Osteoblast (primary cell): ENCODE data around the gene NOVA2. TPM values are rescaled to one million over a fixed set of nuclear protein-coding genes. Genes with fewer than 3 reads are reported as not detected.
A peak's percentile ranks its signal among the peaks of the same experiment; 100 is the strongest.

ENCODE experiments used
- DNase-seq: peaks from one replicate; pipeline ENCODE4 v3.0.0; 2011; ENCODE audit warnings: low spot score, mixed read lengths; ENCODE audit not compliant: insufficient read length; ENCODE audit errors: missing footprints
- H2AFZ ChIP-seq: 2 replicates; pipeline ENCODE4 v1.6.0; 2011; ENCODE audit warnings: mild to moderate bottlenecking, low read length
- H3K27ac ChIP-seq: 2 replicates; pipeline ENCODE4 v1.5.1; 2011; ENCODE audit warnings: mild to moderate bottlenecking, low read depth, low read length, moderate library complexity
- H3K27me3 ChIP-seq: 2 replicates; pipeline ENCODE4 v1.6.0; 2012; ENCODE audit warnings: mild to moderate bottlenecking, control low read depth, inconsistent platforms, low read length, moderate library complexity; ENCODE audit not compliant: insufficient read depth
- H3K36me3 ChIP-seq: 2 replicates; pipeline ENCODE4 v1.5.1; 2011; ENCODE audit warnings: mild to moderate bottlenecking, low read length, control low read depth, moderate library complexity; ENCODE audit not compliant: insufficient read depth
- H3K4me1 ChIP-seq: 2 replicates; pipeline ENCODE4 v1.5.1; 2011; ENCODE audit warnings: mild to moderate bottlenecking, low read length, control low read depth, moderate library complexity; ENCODE audit not compliant: insufficient read depth
- H3K4me2 ChIP-seq: 2 replicates; pipeline ENCODE4 v1.6.0; 2011; ENCODE audit warnings: mild to moderate bottlenecking, low read length; ENCODE audit not compliant: insufficient read depth
- H3K4me3 ChIP-seq: fragments of 200-600 bp; sonication (generic); 3 replicates; pipeline ENCODE4 v1.5.1; 2012; ENCODE audit warnings: mild to moderate bottlenecking, low read length, inconsistent platforms; ENCODE audit not compliant: insufficient read depth
- H3K79me2 ChIP-seq: 2 replicates; pipeline ENCODE4 v1.6.0; 2012; ENCODE audit warnings: mild to moderate bottlenecking, low read length, control low read depth, inconsistent platforms; ENCODE audit not compliant: insufficient read depth
- H3K9me3 ChIP-seq: 2 replicates; pipeline ENCODE4 v1.5.1; 2011; ENCODE audit warnings: low read depth, low read length, control low read depth
- H4K20me1 ChIP-seq: 2 replicates; pipeline ENCODE4 v1.6.0; 2012; ENCODE audit warnings: mild to moderate bottlenecking, low read length, control low read depth; ENCODE audit not compliant: insufficient read depth
- total RNA-seq: library from RNA; depleted of rRNA; stranded (reverse); fragments of >200 nt; gene quantifications from 2 replicates; pipeline ENCODE4 v1.2.3, GENCODE V29; 2012
- TF ChIP-seq, protein P1 (sequence below): IDR thresholded peaks from 2 replicates; pipeline ENCODE4 v1.5.1; 2011; ENCODE audit warnings: mild to moderate bottlenecking, low read depth, low read length, moderate library complexity; ENCODE audit errors: extremely low read depth

NOVA2 gene
- total RNA-seq, 1 donor = not detected

DNA sequence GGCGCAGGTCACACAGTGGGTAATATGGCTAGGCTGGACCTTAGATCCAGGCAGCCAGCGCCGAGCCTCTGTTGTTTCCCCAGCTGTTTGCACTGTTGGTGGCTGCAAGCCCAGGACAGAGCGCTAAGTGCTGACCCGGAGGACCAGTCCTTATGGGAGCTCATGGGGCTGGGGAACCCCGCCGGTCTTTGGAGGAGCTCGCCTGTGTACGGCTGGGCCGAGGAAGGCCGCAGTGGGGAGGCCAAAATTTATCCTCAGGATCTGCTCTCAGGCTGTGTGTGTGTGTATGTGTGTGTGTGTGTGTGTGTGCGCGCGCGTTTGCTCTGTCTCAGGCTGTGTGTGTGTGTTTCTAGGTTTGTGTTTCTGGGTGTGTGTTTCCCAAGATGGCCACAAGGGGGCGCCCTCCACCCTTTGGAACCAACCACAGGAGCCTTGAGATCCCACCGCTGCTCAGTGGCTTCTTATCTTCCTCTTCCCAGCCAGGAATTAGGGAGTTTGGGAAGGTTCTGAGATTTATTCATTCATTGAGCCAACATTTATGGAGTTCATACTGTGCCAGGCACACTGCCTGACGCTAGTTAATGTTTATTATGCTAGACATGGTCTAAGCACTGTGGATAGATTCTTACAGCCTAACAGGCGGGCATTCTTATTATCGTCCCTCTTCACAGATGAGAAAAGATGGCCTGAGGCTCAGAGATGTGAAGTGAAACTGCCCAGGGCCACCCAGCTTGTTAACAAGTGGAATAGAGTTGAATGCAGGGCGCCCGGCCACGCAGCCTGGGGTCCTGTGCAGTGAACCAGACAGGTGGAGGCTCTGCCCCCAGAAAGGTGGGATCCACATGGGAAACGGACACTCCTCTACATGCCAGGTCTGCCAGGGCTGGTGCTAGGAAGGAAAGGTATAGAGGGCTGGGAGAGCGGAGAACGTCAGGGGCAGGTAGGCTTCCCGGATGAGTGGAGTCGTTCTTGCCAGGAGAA, 36.2 kb upstream of the NOVA2 start:
- TF ChIP-seq, protein P1, sequence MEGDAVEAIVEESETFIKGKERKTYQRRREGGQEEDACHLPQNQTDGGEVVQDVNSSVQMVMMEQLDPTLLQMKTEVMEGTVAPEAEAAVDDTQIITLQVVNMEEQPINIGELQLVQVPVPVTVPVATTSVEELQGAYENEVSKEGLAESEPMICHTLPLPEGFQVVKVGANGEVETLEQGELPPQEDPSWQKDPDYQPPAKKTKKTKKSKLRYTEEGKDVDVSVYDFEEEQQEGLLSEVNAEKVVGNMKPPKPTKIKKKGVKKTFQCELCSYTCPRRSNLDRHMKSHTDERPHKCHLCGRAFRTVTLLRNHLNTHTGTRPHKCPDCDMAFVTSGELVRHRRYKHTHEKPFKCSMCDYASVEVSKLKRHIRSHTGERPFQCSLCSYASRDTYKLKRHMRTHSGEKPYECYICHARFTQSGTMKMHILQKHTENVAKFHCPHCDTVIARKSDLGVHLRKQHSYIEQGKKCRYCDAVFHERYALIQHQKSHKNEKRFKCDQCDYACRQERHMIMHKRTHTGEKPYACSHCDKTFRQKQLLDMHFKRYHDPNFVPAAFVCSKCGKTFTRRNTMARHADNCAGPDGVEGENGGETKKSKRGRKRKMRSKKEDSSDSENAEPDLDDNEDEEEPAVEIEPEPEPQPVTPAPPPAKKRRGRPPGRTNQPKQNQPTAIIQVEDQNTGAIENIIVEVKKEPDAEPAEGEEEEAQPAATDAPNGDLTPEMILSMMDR = peak; percentile 91
- H3K27me3 ChIP-seq = peaks cover 4% of the 10 kb centered on the region
- H3K4me2 ChIP-seq = no peak overlapping the region
- no peak overlapping the region for H3K4me3 ChIP-seq
- no peak overlapping the region for H2AFZ ChIP-seq
- peaks cover 13% of the 10 kb centered on the region for H4K20me1 ChIP-seq
- H3K9me3 ChIP-seq = no peaks in the 10 kb centered on the region
- DNase-seq = peak; percentile 95
- no peaks in the 10 kb centered on the region for H3K79me2 ChIP-seq
- peaks cover 9% of the 10 kb centered on the region for H3K36me3 ChIP-seq
- no peak overlapping the region for H3K27ac ChIP-seq
- H3K4me1 ChIP-seq = no peaks in the 10 kb centered on the region

DNA sequence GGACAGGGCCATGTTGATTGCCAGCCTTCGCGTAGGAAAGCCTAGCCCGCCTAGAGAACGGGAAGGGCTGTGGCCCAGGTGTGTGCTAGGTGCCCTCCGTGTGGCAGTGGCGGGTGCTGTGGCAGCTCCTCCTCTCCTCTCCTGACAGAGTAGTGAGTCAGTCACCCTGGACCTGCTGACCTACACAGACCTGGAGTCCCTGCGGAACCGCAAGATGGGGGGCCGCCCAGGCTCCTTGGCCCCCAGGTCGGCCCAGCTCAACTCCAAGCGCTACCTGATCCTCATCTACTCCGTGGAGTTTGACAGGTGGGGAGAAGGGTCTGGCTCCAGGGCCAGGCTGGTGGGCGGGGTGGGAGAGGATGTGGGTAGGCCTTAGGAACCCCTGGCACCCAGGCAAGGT, 32.7 kb upstream of the NOVA2 start:
- Histone ChIP-seq H3K4me3 (no peak overlapping the region), H3K9me3 (no peaks in the 10 kb centered on the region), H3K4me2 (no peak overlapping the region), H4K20me1 (peaks cover 6% of the 10 kb centered on the region), H2AFZ (no peak overlapping the region), H3K4me1 (no peaks in the 10 kb centered on the region), H3K79me2 (no peaks in the 10 kb centered on the region), H3K36me3 (peaks cover 9% of the 10 kb centered on the region), H3K27me3 (no peaks in the 10 kb centered on the region), H3K27ac (no peak overlapping the region)
- TF ChIP-seq, protein P1 = no peak
- DNase-seq = no peak

DNA sequence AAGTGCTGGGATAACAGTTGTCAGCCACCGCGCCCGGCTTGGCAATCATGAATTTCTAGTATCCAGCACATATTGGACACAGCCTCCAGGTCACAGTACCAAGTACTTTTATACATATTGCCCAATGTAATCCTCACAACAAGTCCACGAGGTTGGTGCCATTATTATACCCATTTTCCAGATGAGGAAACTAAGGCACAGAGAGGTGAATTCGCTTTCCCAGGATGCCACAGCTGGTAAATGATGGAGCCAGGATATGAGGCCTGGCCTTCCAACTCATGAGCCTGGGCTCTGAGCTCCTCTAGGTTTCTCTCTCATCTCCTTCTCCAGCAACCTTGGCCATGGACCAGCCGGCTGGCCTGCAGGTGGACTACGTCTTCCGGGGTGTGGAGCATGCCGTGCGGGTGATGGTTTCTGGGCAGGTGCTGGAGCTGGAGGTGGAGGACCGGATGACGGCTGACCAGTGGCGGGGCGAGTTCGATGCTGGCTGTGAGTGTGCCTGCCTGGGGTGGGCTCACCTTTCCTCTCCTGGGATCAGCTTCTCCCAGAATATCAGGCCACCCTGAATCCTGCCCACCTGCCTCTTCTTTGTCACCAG, 29.1 kb upstream of the NOVA2 start:
- peaks cover 4% of the 10 kb centered on the region for H3K79me2 ChIP-seq
- peaks cover 13% of the 10 kb centered on the region for H4K20me1 ChIP-seq
- TF ChIP-seq, protein P1 = no peak
- no peak overlapping the region for H2AFZ ChIP-seq
- no peak for DNase-seq
- peaks cover 10% of the 10 kb centered on the region for H3K4me1 ChIP-seq
- H3K4me3 ChIP-seq = no peak overlapping the region
- H3K27me3 ChIP-seq = no peaks in the 10 kb centered on the region
- H3K36me3 ChIP-seq = peaks cover 8% of the 10 kb centered on the region
- no peak overlapping the region for H3K4me2 ChIP-seq
- H3K27ac ChIP-seq = no peak overlapping the region
- no peaks in the 10 kb centered on the region for H3K9me3 ChIP-seq
